HT1080 (cell line): ENCODE results near the gene GTF2A1L. TPM values are rescaled to one million over a fixed set of nuclear protein-coding genes. Genes with fewer than 3 reads are reported as not detected.
"Not testable (repeated sequence)": the region's sequence is repeated elsewhere in the genome, so short reads cannot be mapped to it uniquely, and the experiment has no call there.

Source experiments
- DNase-seq: peaks from one replicate; pipeline ENCODE4 v3.0.0-alpha.2; 2015; ENCODE audit warnings: low read depth
- total RNA-seq: library from RNA; depleted of rRNA; stranded (reverse); fragments of >200 nt; shearing (Covaris generic); gene quantifications from 2 replicates; pipeline ENCODE4 v1.2.3, GENCODE V29; 2014

GTF2A1L gene
- total RNA-seq, 1 experiment from 2014 or later: not detected

GRCh38 chr2:48607307-48608014 lies 10.2 kb upstream of the GTF2A1L start:
- DNase-seq: peak; percentile 50

GRCh38 chr2:48613211-48613610 lies 4.4 kb upstream of the GTF2A1L start:
- DNase-seq: no peak

- DNase-seq: not testable (repeated sequence)
Measured at GRCh38 chr2:48614581-48614980, 3.1 kb upstream of the GTF2A1L start.

- DNase-seq: no peak
Measured at GRCh38 chr2:48619526-48619925, 1.9 kb downstream of the GTF2A1L start.

GRCh38 chr2:48620604-48621003 lies 2.9 kb downstream of the GTF2A1L start:
- DNase-seq: no peak

GRCh38 chr2:48622691-48623090 lies 5.0 kb downstream of the GTF2A1L start:
- peak; percentile 54 for DNase-seq

- DNase-seq: no peak
Measured at GRCh38 chr2:48624696-48625095, 7.0 kb downstream of the GTF2A1L start.

GRCh38 chr2:48626047-48626446 lies 8.4 kb downstream of the GTF2A1L start:
- DNase-seq: no peak

GRCh38 chr2:48633143-48633542 lies 15.5 kb downstream of the GTF2A1L start:
- DNase-seq: no peak

- DNase-seq: no peak
Measured at GRCh38 chr2:48635786-48636185, 18.1 kb downstream of the GTF2A1L start.

- no peak for DNase-seq
Measured at GRCh38 chr2:48638261-48638660, 20.6 kb downstream of the GTF2A1L start.

GRCh38 chr2:48651158-48651790 lies 33.6 kb downstream of the GTF2A1L start:
- peak; percentile 1 for DNase-seq

- no peak for DNase-seq
Measured at GRCh38 chr2:48668992-48669391, 51.3 kb downstream of the GTF2A1L start.

GRCh38 chr2:48673581-48673980 lies 55.9 kb downstream of the GTF2A1L start:
- no peak for DNase-seq

- DNase-seq: no peak
Measured at GRCh38 chr2:48674933-48675332, 57.3 kb downstream of the GTF2A1L start.

- no peak for DNase-seq
Measured at GRCh38 chr2:48677450-48677849, 59.8 kb downstream of the GTF2A1L start.

GRCh38 chr2:48685126-48685525 lies 67.5 kb downstream of the GTF2A1L start:
- no peak for DNase-seq

- no peak for DNase-seq
Measured at GRCh38 chr2:48691935-48692691, 74.5 kb downstream of the GTF2A1L start.

- DNase-seq: no peak
Measured at GRCh38 chr2:48693066-48693465, 75.4 kb downstream of the GTF2A1L start.

GRCh38 chr2:48693645-48694044 lies 76.0 kb downstream of the GTF2A1L start:
- DNase-seq: no peak

GRCh38 chr2:48694149-48694548 lies 76.5 kb downstream of the GTF2A1L start:
- no peak for DNase-seq

- DNase-seq: no peak
Measured at GRCh38 chr2:48695991-48696390, 78.3 kb downstream of the GTF2A1L start.
